Fibroblast of peridontal ligament (primary cell): ENCODE data around the gene DES.

Experiments
- DNase-seq: peaks from one replicate; pipeline ENCODE4 v3.0.0-alpha.2; 2010; ENCODE audit errors: extremely low read depth

Gene DES

GRCh38 chr2:219453671-219454590 lies 35.8 kb downstream of the DES start:
- DNase-seq = peak; percentile 92

- DNase-seq = no peak
These were observed 37.4 kb downstream of the DES start for GRCh38 chr2:219455581-219455980.

GRCh38 chr2:219457784-219458369 lies 39.7 kb downstream of the DES start:
- DNase-seq = no peak

- DNase-seq = no peak
These were observed 40.8 kb downstream of the DES start for GRCh38 chr2:219458996-219459395.

GRCh38 chr2:219459460-219460311 lies 41.5 kb downstream of the DES start:
- DNase-seq = peak; percentile 56

GRCh38 chr2:219460424-219460926 lies 42.3 kb downstream of the DES start:
- DNase-seq = peak; percentile 85

- DNase-seq = peak; percentile 38
These were observed 42.9 kb downstream of the DES start for GRCh38 chr2:219461047-219461514.

- DNase-seq = no peak
These were observed 43.5 kb downstream of the DES start for GRCh38 chr2:219461669-219462068.

- no peak for DNase-seq
These were observed 44.2 kb downstream of the DES start for GRCh38 chr2:219462349-219462748.

- no peak for DNase-seq
These were observed 46.3 kb downstream of the DES start for GRCh38 chr2:219464286-219465032.

GRCh38 chr2:219465659-219466561 lies 47.7 kb downstream of the DES start:
- no peak for DNase-seq

GRCh38 chr2:219466816-219467735 lies 48.9 kb downstream of the DES start:
- DNase-seq = no peak

GRCh38 chr2:219467736-219468075 lies 49.5 kb downstream of the DES start:
- DNase-seq = no peak

- no peak for DNase-seq
These were observed 50.4 kb downstream of the DES start for GRCh38 chr2:219468410-219469185.

- DNase-seq = peak; percentile 46
These were observed 51.1 kb downstream of the DES start for GRCh38 chr2:219469186-219469724.

- no peak for DNase-seq
These were observed 52.3 kb downstream of the DES start for GRCh38 chr2:219470429-219470828.

- no peak for DNase-seq
These were observed 53.5 kb downstream of the DES start for GRCh38 chr2:219471476-219472371.
